WTC11 (cell line): ENCODE data around the gene GPR108. TPM values are rescaled to one million over a fixed set of nuclear protein-coding genes. Genes with fewer than 3 reads are reported as not detected.

ENCODE experiments used
- CREM ChIP-seq: sonication (generic); formaldehyde crosslinking; IDR thresholded peaks from 2 replicates; pipeline ENCODE4 v1.8.1; 2022; ENCODE audit warnings: mild to moderate bottlenecking, missing genetic modification reagents, moderate library complexity
- GRHL2 ChIP-seq: fragments of 250-450 bp; sonication (Bioruptor Pico); IDR thresholded peaks from 2 replicates; pipeline ENCODE4 v1.8.0; 2022; ENCODE audit warnings: mild to moderate bottlenecking, moderate library complexity; ENCODE audit not compliant: insufficient replicate concordance, severe bottlenecking
- JAZF1 ChIP-seq: fragments of 250-450 bp; sonication (Bioruptor Pico); IDR thresholded peaks from 2 replicates; pipeline ENCODE4 v1.9.0; 2021; ENCODE audit warnings: moderate library complexity, mild to moderate bottlenecking, inconsistent platforms
- TCF7 ChIP-seq: sonication (generic); formaldehyde crosslinking; IDR thresholded peaks from 2 replicates; pipeline ENCODE4 v1.8.0; 2022; ENCODE audit warnings: mild to moderate bottlenecking, low read depth, missing genetic modification reagents, moderate library complexity
- ZNF317 ChIP-seq: sonication (generic); formaldehyde crosslinking; IDR thresholded peaks from 2 replicates; pipeline ENCODE4 v1.8.1; 2023; ENCODE audit warnings: low read depth, mild to moderate bottlenecking, moderate library complexity, missing genetic modification reagents, borderline replicate concordance
- ZNF396 ChIP-seq: fragments of 250-450 bp; sonication (Bioruptor Pico); IDR thresholded peaks from 2 replicates; pipeline ENCODE4 v1.8.0; 2021; ENCODE audit warnings: mild to moderate bottlenecking, moderate library complexity, borderline replicate concordance
- ZNF671 ChIP-seq: fragments of 250-450 bp; sonication (Bioruptor Pico); IDR thresholded peaks from 2 replicates; pipeline ENCODE4 v1.8.0; 2021; ENCODE audit warnings: mild to moderate bottlenecking
- total RNA-seq: library from RNA; stranded (reverse); gene quantifications from 3 replicates; pipeline ENCODE4 v1.2.3, GENCODE V29; 2021
- TF ChIP-seq, protein P1 (sequence below): sonication (generic); formaldehyde crosslinking; IDR thresholded peaks from 2 replicates; pipeline ENCODE4 v1.8.1; 2022; ENCODE audit warnings: missing genetic modification reagents, borderline replicate concordance
- TF ChIP-seq, protein P2 (sequence below): sonication (generic); formaldehyde crosslinking; IDR thresholded peaks from 2 replicates; pipeline ENCODE4 v1.8.1; 2022; ENCODE audit warnings: mild to moderate bottlenecking, moderate library complexity, missing genetic modification reagents
- TF ChIP-seq, protein P3 (sequence below): sonication (generic); formaldehyde crosslinking; IDR thresholded peaks from 2 replicates; pipeline ENCODE4 v1.8.0; 2023; ENCODE audit warnings: missing genetic modification reagents
- TF ChIP-seq, protein P4 (sequence below): sonication (generic); formaldehyde crosslinking; IDR thresholded peaks from 2 replicates; pipeline ENCODE4 v1.8.0; 2022; ENCODE audit warnings: mild to moderate bottlenecking, missing genetic modification reagents
- TF ChIP-seq, protein P5 (sequence below): sonication (generic); formaldehyde crosslinking; IDR thresholded peaks from 2 replicates; pipeline ENCODE4 v1.8.1; 2022; ENCODE audit warnings: mild to moderate bottlenecking, missing genetic modification reagents, moderate library complexity, borderline replicate concordance
- TF ChIP-seq, protein P6 (sequence below): sonication (generic); formaldehyde crosslinking; IDR thresholded peaks from 2 replicates; pipeline ENCODE4 v1.8.1; 2023; ENCODE audit warnings: mild to moderate bottlenecking, missing genetic modification reagents
- TF ChIP-seq, protein P7 (sequence below): sonication (generic); formaldehyde crosslinking; IDR thresholded peaks from 2 replicates; pipeline ENCODE4 v1.8.0; 2023; ENCODE audit warnings: mild to moderate bottlenecking, missing genetic modification reagents
- TF ChIP-seq, protein P8 (sequence below): sonication (generic); formaldehyde crosslinking; IDR thresholded peaks from 2 replicates; pipeline ENCODE4 v1.8.1; 2022; ENCODE audit warnings: low read depth, mild to moderate bottlenecking, moderate library complexity, missing genetic modification reagents, borderline replicate concordance
- TF ChIP-seq, protein P9 (sequence below): fragments of 200-600 bp; IDR thresholded peaks from 2 replicates; pipeline ENCODE4 v1.8.0; 2022; ENCODE audit warnings: antibody characterized with exemption

The GPR108 gene
- total RNA-seq, 1 experiment from 2014 or later: 48.7 TPM

DNA sequence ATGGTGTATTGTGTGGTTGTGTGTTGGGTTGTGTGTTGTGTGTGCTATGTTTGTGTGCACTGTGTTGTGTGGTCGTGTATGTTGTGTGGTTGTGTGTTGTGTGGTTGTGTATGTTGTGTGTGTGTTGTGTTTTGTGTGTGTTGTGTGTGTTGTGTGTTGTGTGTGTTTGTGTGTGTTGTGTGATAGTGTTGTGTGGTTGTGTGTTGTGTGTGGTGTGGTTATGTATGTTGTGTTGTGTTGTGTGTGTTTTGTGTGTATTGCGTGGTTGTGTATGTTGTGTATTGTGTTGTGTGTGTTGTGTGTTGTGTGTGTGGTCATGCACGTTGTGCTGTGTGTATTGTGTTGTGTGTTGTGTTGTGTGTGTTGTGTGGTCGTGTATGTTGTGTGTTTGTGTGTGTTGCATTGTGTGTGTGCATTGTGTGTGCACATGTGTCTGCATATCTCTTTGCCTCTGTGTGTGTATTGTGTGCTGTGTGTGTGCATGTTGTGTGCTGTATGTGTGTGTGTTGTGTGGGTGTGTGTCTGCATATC, 19.9 kb downstream of the GPR108 start (continued):
- TF ChIP-seq, protein P1, sequence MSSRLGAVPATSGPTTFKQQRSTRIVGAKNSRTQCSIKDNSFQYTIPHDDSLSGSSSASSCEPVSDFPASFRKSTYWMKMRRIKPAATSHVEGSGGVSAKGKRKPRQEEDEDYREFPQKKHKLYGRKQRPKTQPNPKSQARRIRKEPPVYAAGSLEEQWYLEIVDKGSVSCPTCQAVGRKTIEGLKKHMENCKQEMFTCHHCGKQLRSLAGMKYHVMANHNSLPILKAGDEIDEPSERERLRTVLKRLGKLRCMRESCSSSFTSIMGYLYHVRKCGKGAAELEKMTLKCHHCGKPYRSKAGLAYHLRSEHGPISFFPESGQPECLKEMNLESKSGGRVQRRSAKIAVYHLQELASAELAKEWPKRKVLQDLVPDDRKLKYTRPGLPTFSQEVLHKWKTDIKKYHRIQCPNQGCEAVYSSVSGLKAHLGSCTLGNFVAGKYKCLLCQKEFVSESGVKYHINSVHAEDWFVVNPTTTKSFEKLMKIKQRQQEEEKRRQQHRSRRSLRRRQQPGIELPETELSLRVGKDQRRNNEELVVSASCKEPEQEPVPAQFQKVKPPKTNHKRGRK: no peak
- TF ChIP-seq, protein P2, sequence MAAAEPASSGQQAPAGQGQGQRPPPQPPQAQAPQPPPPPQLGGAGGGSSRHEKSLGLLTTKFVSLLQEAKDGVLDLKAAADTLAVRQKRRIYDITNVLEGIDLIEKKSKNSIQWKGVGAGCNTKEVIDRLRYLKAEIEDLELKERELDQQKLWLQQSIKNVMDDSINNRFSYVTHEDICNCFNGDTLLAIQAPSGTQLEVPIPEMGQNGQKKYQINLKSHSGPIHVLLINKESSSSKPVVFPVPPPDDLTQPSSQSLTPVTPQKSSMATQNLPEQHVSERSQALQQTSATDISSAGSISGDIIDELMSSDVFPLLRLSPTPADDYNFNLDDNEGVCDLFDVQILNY (CRISPR knock-in tag): no peak
- TF ChIP-seq, protein P3, sequence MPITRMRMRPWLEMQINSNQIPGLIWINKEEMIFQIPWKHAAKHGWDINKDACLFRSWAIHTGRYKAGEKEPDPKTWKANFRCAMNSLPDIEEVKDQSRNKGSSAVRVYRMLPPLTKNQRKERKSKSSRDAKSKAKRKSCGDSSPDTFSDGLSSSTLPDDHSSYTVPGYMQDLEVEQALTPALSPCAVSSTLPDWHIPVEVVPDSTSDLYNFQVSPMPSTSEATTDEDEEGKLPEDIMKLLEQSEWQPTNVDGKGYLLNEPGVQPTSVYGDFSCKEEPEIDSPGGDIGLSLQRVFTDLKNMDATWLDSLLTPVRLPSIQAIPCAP (CRISPR knock-in tag): no peak
- TF ChIP-seq JAZF1 (CRISPR knock-in tag) (no peak), ZNF671 (CRISPR knock-in tag) (no peak), ZNF396 (CRISPR knock-in tag) (no peak), TCF7 (CRISPR knock-in tag) (no peak), GRHL2 (no peak), ZNF317 (CRISPR knock-in tag) (no peak), CREM (CRISPR knock-in tag) (no peak)
- TF ChIP-seq, protein P4, sequence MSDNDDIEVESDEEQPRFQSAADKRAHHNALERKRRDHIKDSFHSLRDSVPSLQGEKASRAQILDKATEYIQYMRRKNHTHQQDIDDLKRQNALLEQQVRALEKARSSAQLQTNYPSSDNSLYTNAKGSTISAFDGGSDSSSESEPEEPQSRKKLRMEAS (CRISPR knock-in tag): no peak
- TF ChIP-seq, protein P5, sequence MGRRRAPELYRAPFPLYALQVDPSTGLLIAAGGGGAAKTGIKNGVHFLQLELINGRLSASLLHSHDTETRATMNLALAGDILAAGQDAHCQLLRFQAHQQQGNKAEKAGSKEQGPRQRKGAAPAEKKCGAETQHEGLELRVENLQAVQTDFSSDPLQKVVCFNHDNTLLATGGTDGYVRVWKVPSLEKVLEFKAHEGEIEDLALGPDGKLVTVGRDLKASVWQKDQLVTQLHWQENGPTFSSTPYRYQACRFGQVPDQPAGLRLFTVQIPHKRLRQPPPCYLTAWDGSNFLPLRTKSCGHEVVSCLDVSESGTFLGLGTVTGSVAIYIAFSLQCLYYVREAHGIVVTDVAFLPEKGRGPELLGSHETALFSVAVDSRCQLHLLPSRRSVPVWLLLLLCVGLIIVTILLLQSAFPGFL (CRISPR knock-in tag): no peak
- TF ChIP-seq, protein P6, sequence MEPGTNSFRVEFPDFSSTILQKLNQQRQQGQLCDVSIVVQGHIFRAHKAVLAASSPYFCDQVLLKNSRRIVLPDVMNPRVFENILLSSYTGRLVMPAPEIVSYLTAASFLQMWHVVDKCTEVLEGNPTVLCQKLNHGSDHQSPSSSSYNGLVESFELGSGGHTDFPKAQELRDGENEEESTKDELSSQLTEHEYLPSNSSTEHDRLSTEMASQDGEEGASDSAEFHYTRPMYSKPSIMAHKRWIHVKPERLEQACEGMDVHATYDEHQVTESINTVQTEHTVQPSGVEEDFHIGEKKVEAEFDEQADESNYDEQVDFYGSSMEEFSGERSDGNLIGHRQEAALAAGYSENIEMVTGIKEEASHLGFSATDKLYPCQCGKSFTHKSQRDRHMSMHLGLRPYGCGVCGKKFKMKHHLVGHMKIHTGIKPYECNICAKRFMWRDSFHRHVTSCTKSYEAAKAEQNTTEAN: no peak
- TF ChIP-seq, protein P7, sequence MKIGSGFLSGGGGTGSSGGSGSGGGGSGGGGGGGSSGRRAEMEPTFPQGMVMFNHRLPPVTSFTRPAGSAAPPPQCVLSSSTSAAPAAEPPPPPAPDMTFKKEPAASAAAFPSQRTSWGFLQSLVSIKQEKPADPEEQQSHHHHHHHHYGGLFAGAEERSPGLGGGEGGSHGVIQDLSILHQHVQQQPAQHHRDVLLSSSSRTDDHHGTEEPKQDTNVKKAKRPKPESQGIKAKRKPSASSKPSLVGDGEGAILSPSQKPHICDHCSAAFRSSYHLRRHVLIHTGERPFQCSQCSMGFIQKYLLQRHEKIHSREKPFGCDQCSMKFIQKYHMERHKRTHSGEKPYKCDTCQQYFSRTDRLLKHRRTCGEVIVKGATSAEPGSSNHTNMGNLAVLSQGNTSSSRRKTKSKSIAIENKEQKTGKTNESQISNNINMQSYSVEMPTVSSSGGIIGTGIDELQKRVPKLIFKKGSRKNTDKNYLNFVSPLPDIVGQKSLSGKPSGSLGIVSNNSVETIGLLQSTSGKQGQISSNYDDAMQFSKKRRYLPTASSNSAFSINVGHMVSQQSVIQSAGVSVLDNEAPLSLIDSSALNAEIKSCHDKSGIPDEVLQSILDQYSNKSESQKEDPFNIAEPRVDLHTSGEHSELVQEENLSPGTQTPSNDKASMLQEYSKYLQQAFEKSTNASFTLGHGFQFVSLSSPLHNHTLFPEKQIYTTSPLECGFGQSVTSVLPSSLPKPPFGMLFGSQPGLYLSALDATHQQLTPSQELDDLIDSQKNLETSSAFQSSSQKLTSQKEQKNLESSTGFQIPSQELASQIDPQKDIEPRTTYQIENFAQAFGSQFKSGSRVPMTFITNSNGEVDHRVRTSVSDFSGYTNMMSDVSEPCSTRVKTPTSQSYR (CRISPR knock-in tag): no peak
- TF ChIP-seq, protein P8, sequence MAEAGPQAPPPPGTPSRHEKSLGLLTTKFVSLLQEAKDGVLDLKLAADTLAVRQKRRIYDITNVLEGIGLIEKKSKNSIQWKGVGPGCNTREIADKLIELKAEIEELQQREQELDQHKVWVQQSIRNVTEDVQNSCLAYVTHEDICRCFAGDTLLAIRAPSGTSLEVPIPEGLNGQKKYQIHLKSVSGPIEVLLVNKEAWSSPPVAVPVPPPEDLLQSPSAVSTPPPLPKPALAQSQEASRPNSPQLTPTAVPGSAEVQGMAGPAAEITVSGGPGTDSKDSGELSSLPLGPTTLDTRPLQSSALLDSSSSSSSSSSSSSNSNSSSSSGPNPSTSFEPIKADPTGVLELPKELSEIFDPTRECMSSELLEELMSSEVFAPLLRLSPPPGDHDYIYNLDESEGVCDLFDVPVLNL: no peak
- TF ChIP-seq, protein P9, sequence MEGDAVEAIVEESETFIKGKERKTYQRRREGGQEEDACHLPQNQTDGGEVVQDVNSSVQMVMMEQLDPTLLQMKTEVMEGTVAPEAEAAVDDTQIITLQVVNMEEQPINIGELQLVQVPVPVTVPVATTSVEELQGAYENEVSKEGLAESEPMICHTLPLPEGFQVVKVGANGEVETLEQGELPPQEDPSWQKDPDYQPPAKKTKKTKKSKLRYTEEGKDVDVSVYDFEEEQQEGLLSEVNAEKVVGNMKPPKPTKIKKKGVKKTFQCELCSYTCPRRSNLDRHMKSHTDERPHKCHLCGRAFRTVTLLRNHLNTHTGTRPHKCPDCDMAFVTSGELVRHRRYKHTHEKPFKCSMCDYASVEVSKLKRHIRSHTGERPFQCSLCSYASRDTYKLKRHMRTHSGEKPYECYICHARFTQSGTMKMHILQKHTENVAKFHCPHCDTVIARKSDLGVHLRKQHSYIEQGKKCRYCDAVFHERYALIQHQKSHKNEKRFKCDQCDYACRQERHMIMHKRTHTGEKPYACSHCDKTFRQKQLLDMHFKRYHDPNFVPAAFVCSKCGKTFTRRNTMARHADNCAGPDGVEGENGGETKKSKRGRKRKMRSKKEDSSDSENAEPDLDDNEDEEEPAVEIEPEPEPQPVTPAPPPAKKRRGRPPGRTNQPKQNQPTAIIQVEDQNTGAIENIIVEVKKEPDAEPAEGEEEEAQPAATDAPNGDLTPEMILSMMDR: no peak
